ENCODE measurements around the gene POP7. TPM values are rescaled to one million over a fixed set of nuclear protein-coding genes. Genes with fewer than 3 reads are reported as not detected.
"Not testable (repeated sequence)": the region's sequence is repeated elsewhere in the genome, so short reads cannot be mapped to it uniquely, and the experiment has no call there.

POP7 gene
- total RNA-seq, 1 experiment from 2014 or later, result 28.2 TPM

DNA sequence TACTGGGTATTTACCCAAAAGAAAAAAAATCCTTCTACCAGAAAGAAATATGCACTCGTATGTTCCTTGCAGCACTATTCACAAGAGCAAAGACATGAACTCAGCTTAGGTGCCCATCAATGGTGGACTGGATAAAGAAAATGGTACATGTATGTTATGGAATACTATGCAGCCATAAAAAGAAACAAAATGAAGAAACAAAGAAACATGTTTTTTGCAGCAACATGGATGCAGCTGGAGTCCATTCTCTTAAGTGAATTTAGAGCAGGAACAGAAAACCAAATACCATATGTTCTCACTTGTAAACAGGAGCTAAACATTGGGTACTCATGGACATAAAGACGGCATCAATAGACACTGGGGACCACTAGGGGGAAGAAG, 37.9 kb upstream of the POP7 start:
- CTCF ChIA-PET, result no interaction called here
- Mint-ChIP-seq H3K9me3 (ENCODE audit: low read depth, unreplicated experiment) (no peaks in the 10 kb centered on the region), H3K36me3 (ENCODE audit: insufficient read depth, unreplicated experiment) (peaks cover 9% of the 10 kb centered on the region), H3K27me3 (ENCODE audit: unreplicated experiment) (peaks cover 44% of the 10 kb centered on the region), H3K27ac (ENCODE audit: unreplicated experiment) (no peak overlapping the region), H3K4me1 (ENCODE audit: low read depth, unreplicated experiment) (no peaks in the 10 kb centered on the region), H3K4me3 (ENCODE audit: low read depth, unreplicated experiment) (no peak overlapping the region)
- TF ChIP-seq, protein P1, sequence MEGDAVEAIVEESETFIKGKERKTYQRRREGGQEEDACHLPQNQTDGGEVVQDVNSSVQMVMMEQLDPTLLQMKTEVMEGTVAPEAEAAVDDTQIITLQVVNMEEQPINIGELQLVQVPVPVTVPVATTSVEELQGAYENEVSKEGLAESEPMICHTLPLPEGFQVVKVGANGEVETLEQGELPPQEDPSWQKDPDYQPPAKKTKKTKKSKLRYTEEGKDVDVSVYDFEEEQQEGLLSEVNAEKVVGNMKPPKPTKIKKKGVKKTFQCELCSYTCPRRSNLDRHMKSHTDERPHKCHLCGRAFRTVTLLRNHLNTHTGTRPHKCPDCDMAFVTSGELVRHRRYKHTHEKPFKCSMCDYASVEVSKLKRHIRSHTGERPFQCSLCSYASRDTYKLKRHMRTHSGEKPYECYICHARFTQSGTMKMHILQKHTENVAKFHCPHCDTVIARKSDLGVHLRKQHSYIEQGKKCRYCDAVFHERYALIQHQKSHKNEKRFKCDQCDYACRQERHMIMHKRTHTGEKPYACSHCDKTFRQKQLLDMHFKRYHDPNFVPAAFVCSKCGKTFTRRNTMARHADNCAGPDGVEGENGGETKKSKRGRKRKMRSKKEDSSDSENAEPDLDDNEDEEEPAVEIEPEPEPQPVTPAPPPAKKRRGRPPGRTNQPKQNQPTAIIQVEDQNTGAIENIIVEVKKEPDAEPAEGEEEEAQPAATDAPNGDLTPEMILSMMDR (IDR thresholded peaks at IDR 0.05; ENCODE audit: unreplicated experiment), result no peak
- no peak for DNase-seq
- no TSS peak for BruUV-seq (replicated peaks)
- intact Hi-C loops (cut with micrococcal nuclease; ENCODE audit: unreplicated experiment), result no loop called here

GRCh38 chr7:100669106-100669505, 36.8 kb upstream of the POP7 start:
- H3K9me3 Mint-ChIP-seq (ENCODE audit: low read depth, unreplicated experiment); CTCF ChIA-PET; H3K4me3 Mint-ChIP-seq (ENCODE audit: low read depth, unreplicated experiment); intact Hi-C loops (cut with micrococcal nuclease; ENCODE audit: unreplicated experiment); H3K27ac Mint-ChIP-seq (ENCODE audit: unreplicated experiment); DNase-seq; BruUV-seq (replicated peaks); H3K4me1 Mint-ChIP-seq (ENCODE audit: low read depth, unreplicated experiment): not testable (repeated sequence)
- peaks cover 44% of the 10 kb centered on the region for H3K27me3 Mint-ChIP-seq (ENCODE audit: unreplicated experiment)
- H3K36me3 Mint-ChIP-seq (ENCODE audit: insufficient read depth, unreplicated experiment), result peaks cover 19% of the 10 kb centered on the region

DNA sequence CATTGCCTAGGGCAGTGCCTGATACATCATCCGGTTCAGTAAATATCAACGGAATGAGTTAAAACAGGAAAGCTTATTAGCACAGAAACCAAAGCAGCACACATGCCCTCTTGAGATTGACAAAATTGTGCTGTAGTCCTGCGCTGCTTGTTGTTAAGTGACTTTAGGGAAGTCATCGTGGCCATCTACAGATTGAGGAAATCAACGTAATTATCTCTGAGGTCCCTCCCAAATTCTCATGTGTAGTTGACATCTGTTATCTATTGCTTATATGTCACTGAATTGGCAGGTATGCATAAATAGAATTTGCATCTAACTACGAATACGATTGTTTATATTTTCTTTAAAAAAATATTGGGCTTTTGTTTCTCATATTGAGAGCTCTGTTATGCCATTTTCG, 35.8 kb upstream of the POP7 start:
- no peaks in the 10 kb centered on the region for H3K4me1 Mint-ChIP-seq (ENCODE audit: low read depth, unreplicated experiment)
- TF ChIP-seq, protein P1 (IDR thresholded peaks at IDR 0.05; ENCODE audit: unreplicated experiment), result no peak
- no peaks in the 10 kb centered on the region for H3K9me3 Mint-ChIP-seq (ENCODE audit: low read depth, unreplicated experiment)
- no peak overlapping the region for H3K27ac Mint-ChIP-seq (ENCODE audit: unreplicated experiment)
- intact Hi-C loops (cut with micrococcal nuclease; ENCODE audit: unreplicated experiment), result no loop called here
- CTCF ChIA-PET, result no interaction called here
- no peak overlapping the region for H3K4me3 Mint-ChIP-seq (ENCODE audit: low read depth, unreplicated experiment)
- no TSS peak for BruUV-seq (replicated peaks)
- peaks cover 44% of the 10 kb centered on the region for H3K27me3 Mint-ChIP-seq (ENCODE audit: unreplicated experiment)
- H3K36me3 Mint-ChIP-seq (ENCODE audit: insufficient read depth, unreplicated experiment), result peaks cover 28% of the 10 kb centered on the region
- no peak for DNase-seq

- TF ChIP-seq, protein P1 (IDR thresholded peaks at IDR 0.05; ENCODE audit: unreplicated experiment), result no peak
- intact Hi-C loops (cut with micrococcal nuclease; ENCODE audit: unreplicated experiment), result no loop called here
Observed at GRCh38 chr7:100671353-100672327, 34.3 kb upstream of the POP7 start.

More at GRCh38 chr7:100671353-100672327, 34.3 kb upstream of the POP7 start:
- CTCF ChIA-PET, result no interaction called here
- Mint-ChIP-seq H3K27ac (ENCODE audit: unreplicated experiment) (no peak overlapping the region), H3K4me3 (ENCODE audit: low read depth, unreplicated experiment) (no peak overlapping the region), H3K4me1 (ENCODE audit: low read depth, unreplicated experiment) (no peaks in the 10 kb centered on the region), H3K9me3 (ENCODE audit: low read depth, unreplicated experiment) (no peaks in the 10 kb centered on the region), H3K27me3 (ENCODE audit: unreplicated experiment) (peaks cover 32% of the 10 kb centered on the region), H3K36me3 (ENCODE audit: insufficient read depth, unreplicated experiment) (peaks cover 32% of the 10 kb centered on the region)
- DNase-seq, result no peak
- BruUV-seq (replicated peaks), result no TSS peak
